KOPT-K1 (cell line): ENCODE data around the gene IFI6.
A peak's percentile ranks its signal among the peaks of the same experiment; 100 is the strongest.
"Not testable (repeated sequence)": the region's sequence is repeated elsewhere in the genome, so short reads cannot be mapped to it uniquely, and the experiment has no call there.

Source experiments
- H3K27ac ChIP-seq: fragments of 200-600 bp; sonication (generic); 2 replicates; pipeline ENCODE4 v1.5.1; 2016; ENCODE audit warnings: antibody characterized with exemption, mild to moderate bottlenecking, low read depth, low read length; ENCODE audit not compliant: poor library complexity, severe bottlenecking
- H3K36me3 ChIP-seq: fragments of 200-600 bp; sonication (generic); 2 replicates; pipeline ENCODE4 v1.5.1; 2017; ENCODE audit warnings: antibody characterized with exemption, mild to moderate bottlenecking, low read length, moderate library complexity; ENCODE audit not compliant: insufficient read depth
- H3K9me3 ChIP-seq: fragments of 200-600 bp; sonication (generic); 2 replicates; pipeline ENCODE4 v1.5.1; 2017; ENCODE audit warnings: antibody characterized with exemption, low read length, mild to moderate bottlenecking; ENCODE audit not compliant: insufficient read depth, poor library complexity, severe bottlenecking

Gene IFI6

GRCh38 chr1:27632387-27633297 lies 39.4 kb downstream of the IFI6 start:
- Histone ChIP-seq H3K27ac (peak overlapping the region; percentile 93), H3K36me3 (no peaks in the 10 kb centered on the region), H3K9me3 (no peaks in the 10 kb centered on the region)

GRCh38 chr1:27630859-27631491 lies 41.0 kb downstream of the IFI6 start:
- peak overlapping the region; percentile 93 for H3K27ac ChIP-seq
- no peaks in the 10 kb centered on the region for H3K9me3 ChIP-seq
- no peaks in the 10 kb centered on the region for H3K36me3 ChIP-seq

DNA sequence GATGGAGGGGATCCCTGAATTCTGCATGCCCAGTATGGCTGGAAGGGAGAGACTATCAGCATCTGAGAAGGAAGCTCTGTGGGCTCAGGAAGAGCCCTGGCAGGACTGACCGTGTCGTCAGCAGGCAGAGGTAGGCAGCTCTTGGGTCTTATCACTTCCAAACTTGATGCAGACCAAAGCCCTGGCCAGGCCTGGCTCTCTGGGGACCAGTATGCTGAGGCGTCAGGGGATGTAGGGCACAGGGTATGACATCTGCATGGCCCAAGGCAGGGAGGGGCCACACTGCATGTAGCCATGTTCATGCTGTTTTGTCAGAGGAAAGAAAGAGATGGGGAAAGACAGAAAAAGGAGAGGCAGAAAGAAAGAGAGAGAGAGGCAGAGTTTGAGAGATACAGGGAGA lies 43.3 kb downstream of the IFI6 start:
- Histone ChIP-seq H3K27ac (peak overlapping the region; percentile 93), H3K9me3 (no peaks in the 10 kb centered on the region), H3K36me3 (no peaks in the 10 kb centered on the region)

- peak overlapping the region; percentile 93 for H3K27ac ChIP-seq
- not testable (repeated sequence) for H3K9me3 ChIP-seq, H3K36me3 ChIP-seq
Observed at GRCh38 chr1:27627733-27628132, 44.3 kb downstream of the IFI6 start.

- Histone ChIP-seq H3K9me3 (no peaks in the 10 kb centered on the region), H3K27ac (peak overlapping the region; percentile 69), H3K36me3 (no peaks in the 10 kb centered on the region)
Observed at GRCh38 chr1:27627061-27627460, 44.9 kb downstream of the IFI6 start.

DNA sequence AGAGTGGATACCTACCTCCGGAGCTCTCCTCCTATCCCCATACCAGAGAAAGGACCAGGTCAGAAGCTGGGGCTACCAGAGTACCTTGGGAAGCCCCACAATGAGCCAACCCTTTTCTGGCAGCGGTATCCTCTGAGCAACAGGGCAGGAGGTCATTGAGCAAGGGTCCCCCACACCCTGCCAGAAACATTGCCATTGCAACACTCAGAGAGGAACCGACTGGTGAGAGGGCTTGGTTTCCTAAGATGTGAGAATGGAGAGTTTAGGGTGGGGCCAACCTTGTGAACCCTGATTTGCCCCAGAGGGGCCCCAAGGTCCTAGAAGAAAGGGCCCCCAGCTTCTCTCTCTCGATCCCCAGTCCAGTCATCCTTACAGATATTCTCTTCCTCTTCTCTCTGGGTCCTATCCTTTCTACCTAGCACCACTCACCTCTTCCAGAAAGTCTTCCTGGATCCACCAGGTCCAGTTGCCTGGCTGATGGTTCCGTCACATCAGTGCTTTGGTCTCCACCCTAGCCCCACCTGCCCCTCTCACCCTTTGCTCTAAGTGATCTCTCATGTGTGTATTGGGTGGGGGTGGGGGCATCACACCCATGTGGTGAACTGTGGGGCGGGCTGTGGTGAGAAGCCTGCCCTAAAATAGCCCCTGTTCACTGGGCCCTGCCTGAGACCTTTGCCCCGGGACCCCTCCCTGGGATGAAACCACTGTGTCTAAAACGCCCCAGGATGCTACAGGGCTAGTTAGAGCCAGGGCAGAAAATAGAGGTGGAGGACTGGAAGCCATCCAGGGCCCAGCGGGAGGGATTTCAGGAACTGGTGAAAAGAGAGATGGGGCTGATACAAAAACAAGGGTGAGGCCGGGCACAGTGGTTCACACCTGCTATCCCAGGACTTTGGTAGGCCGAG lies 45.7 kb downstream of the IFI6 start:
- Histone ChIP-seq H3K36me3 (no peaks in the 10 kb centered on the region), H3K27ac (peak overlapping the region; percentile 69), H3K9me3 (no peaks in the 10 kb centered on the region)

DNA sequence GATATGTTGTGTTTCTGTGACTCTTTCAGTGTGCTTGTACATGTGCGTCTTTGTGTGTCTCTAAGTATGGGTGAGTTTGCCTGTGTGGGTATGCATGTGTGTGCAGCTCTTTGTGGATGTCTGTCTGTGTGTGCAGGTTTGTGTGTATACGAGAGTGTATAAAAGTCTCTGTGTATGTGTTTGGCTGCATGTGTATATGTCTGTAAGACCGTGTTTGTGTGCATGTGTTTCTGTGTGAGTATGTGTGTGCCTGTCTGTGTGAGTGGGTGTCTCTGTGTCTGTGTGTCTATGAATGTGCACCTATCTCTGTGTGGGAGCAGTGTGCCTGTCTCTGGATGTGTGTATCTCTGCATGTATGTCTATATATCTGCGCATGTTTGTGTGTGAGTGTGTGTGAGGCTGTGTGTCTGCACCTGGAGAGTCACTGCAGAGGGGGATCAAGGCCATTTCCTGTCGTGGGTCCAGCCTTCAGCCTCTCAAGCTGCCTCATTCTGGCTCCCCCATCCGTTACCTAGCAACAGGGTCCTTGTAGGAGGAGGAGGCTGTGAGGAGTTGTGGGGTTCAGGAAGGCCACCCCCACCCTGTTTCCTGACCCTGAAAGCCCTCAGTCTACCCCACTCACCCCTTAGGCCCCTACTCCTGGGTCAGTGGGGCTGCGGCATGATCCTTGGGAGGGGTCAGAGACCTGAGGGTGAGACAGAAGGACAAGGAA lies 47.4 kb downstream of the IFI6 start:
- H3K27ac ChIP-seq: peak overlapping the region; percentile 69
- H3K36me3 ChIP-seq: no peaks in the 10 kb centered on the region
- H3K9me3 ChIP-seq: no peaks in the 10 kb centered on the region

- H3K27ac ChIP-seq: peak overlapping the region; percentile 69
- no peaks in the 10 kb centered on the region for H3K9me3 ChIP-seq
- H3K36me3 ChIP-seq: no peaks in the 10 kb centered on the region
Observed at GRCh38 chr1:27623327-27624212, 48.4 kb downstream of the IFI6 start.

DNA sequence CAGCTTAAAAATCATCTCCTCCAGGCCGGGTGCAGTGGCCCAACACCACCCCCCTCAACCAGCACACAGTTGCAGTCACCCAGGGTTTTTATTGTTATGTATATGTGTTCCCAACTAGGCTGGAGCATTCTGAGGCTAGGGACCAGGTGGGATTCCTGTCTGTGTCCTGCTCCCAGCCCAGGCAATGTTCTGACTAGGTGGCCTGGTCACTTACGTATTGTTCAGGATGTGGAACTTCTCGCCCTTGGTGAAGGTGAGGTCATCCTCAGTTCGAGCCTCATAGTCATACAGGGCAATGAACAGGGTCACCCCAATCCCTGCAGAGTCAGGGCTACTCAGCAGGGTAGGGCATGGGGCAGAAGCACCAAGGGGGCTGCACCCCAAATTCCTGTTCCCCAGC lies 49.2 kb downstream of the IFI6 start:
- Histone ChIP-seq H3K36me3 (no peaks in the 10 kb centered on the region), H3K27ac (peak overlapping the region; percentile 69), H3K9me3 (no peaks in the 10 kb centered on the region)

- no peaks in the 10 kb centered on the region for H3K36me3 ChIP-seq
- no peaks in the 10 kb centered on the region for H3K9me3 ChIP-seq
- H3K27ac ChIP-seq: peak overlapping the region; percentile 39
Observed at GRCh38 chr1:27621051-27621920, 50.7 kb downstream of the IFI6 start.

GRCh38 chr1:27619782-27620438 lies 52.1 kb downstream of the IFI6 start:
- peak overlapping the region; percentile 96 for H3K27ac ChIP-seq
- not testable (repeated sequence) for H3K36me3 ChIP-seq, H3K9me3 ChIP-seq

DNA sequence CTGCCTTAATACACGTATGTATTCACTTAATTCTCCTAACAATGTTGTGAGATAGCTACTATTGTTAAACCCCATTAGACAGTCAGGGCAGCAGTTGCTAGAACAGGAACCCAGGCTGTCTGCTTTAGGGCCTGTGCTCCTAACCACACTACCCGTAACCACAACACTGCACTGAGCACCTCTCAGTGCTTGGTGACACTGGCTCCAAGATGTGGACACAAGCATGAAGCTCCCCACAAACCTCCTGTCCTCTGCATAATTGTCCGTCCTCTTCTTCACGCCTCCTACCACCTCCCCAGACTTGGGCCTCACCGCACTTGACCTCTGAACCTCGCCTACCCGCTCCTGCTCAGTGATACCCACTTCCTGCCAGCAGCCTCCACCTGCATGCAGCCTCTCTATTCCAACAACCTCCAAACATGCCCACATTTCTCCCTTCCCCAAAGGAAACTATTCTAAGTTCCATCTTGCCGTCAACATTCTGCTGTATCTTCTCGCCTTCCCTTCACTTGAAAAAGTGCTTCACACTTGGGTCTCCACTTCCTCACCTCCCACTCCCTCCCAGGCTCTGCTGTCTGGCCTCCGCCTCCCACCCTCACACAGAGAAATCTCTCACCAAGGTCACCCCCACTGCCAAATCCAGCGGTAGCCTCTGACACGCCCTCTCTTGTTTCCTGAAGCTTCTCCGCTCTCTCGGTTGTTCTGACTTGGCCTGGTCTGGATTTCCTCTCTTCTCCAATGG lies 53.5 kb downstream of the IFI6 start:
- Histone ChIP-seq H3K9me3 (no peaks in the 10 kb centered on the region), H3K27ac (peak overlapping the region; percentile 96), H3K36me3 (no peaks in the 10 kb centered on the region)
